KOPT-K1 (cell line): Measurements from ENCODE around the gene NOTUM.

Experiments
- H3K27ac ChIP-seq: fragments of 200-600 bp; sonication (generic); 2 replicates; pipeline ENCODE4 v1.5.1; 2016; ENCODE audit warnings: antibody characterized with exemption, mild to moderate bottlenecking, low read depth, low read length; ENCODE audit not compliant: poor library complexity, severe bottlenecking
- H3K36me3 ChIP-seq: fragments of 200-600 bp; sonication (generic); 2 replicates; pipeline ENCODE4 v1.5.1; 2017; ENCODE audit warnings: antibody characterized with exemption, mild to moderate bottlenecking, low read length, moderate library complexity; ENCODE audit not compliant: insufficient read depth
- H3K9me3 ChIP-seq: fragments of 200-600 bp; sonication (generic); 2 replicates; pipeline ENCODE4 v1.5.1; 2017; ENCODE audit warnings: antibody characterized with exemption, low read length, mild to moderate bottlenecking; ENCODE audit not compliant: insufficient read depth, poor library complexity, severe bottlenecking

NOTUM gene

DNA sequence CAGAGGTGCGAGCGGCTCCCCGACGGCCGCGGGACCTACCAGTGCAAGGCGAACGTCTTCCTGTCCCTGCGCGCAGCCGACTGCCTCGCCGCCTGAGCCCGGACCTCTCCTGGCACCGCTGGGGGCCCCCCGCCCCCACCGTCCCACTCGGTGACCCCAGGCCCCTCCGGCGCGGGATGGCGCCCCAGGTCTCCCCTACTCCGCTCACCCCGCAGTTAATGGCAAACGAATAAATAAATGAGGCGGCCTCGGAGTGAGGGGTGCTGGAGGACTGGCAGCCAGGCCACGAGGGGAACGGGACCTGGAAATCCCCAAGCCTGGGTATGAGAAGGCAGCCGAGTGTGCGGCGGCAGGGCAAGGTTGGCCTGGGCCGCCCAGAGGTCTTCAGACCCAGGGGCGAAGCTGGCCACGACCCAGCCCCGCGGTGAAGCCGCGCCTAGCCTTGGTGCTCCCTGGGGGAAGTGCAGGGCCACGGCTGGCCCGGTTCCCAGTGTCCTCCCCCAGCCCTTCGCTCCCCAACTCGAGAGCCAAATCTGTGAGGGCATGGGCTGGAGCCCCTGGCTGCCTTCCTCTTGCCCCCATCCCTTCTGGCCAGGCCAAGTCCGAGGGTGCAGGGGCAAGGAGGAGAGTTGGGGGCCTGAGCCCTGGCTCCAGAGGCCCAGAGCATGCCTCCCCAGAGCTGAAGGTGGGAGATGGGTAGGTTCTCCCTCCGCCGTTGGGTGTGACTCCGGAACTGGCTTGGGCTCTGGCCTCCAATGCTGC is 58.2 kb downstream of the NOTUM start:
- H3K9me3 ChIP-seq: no peaks in the 10 kb centered on the region
- peaks cover 85% of the 10 kb centered on the region for H3K36me3 ChIP-seq
- H3K27ac ChIP-seq: no peak overlapping the region
